K562 (cell line): ENCODE data around the gene SLC34A1. TPM values are rescaled to one million over a fixed set of nuclear protein-coding genes. Genes with fewer than 3 reads are reported as not detected.

Experiments
- CTCFL ChIP-seq: IDR thresholded peaks from 2 replicates; pipeline ENCODE4 v1.6.1; 2011; ENCODE audit warnings: borderline replicate concordance, low read depth, mild to moderate bottlenecking, moderate library complexity, low read length; ENCODE audit not compliant: insufficient read depth, poor library complexity, severe bottlenecking
- E2F1 ChIP-seq: sonication (generic); formaldehyde crosslinking; IDR thresholded peaks from 2 replicates; pipeline ENCODE4 v1.8.1; 2023; ENCODE audit warnings: mild to moderate bottlenecking, missing genetic modification reagents, moderate library complexity
- E2F6 ChIP-seq, 2 experiments: IDR thresholded peaks; 2 replicates each; pipeline ENCODE4 v1.6.1; 2011; ENCODE audit warnings: borderline replicate concordance in 1 of 2, control low read depth in 1 of 2, low read depth in 1 of 2, low read length in 1 of 2, mild to moderate bottlenecking in 1 of 2, mixed read lengths in 1 of 2, moderate library complexity in 1 of 2; ENCODE audit not compliant: insufficient read depth in 1 of 2, insufficient read length in 1 of 2, poor library complexity in 1 of 2, severe bottlenecking in 1 of 2; ENCODE audit errors: extremely low read depth in 1 of 2
- FOXP1 ChIP-seq: sonication (generic); formaldehyde crosslinking; IDR thresholded peaks from 2 replicates; pipeline ENCODE4 v1.8.0; 2022; ENCODE audit warnings: mild to moderate bottlenecking, missing genetic modification reagents
- GATA2 ChIP-seq: sonication (generic); formaldehyde crosslinking; IDR thresholded peaks from 2 replicates; pipeline ENCODE4 v1.4.0; 2020; ENCODE audit warnings: mild to moderate bottlenecking, missing genetic modification reagents
- GTF2E2 ChIP-seq: fragments of 200-800 bp; sonication (Bioruptor generic); IDR thresholded peaks from 2 replicates; pipeline ENCODE4 v1.6.1; 2016; ENCODE audit warnings: missing genetic modification characterization, missing compliant biosample characterization
- MAZ ChIP-seq, 2 experiments: fragments of 450-650 bp in 1 of 2; sonication (generic) in 1 of 2; formaldehyde crosslinking; IDR thresholded peaks in 1 of 2; conservative IDR thresholded peaks in 1 of 2; 2 replicates each; pipeline versions ENCODE4 v1.4.0 to v1.5.0; 2020; ENCODE audit warnings: mild to moderate bottlenecking in 1 of 2, missing genetic modification reagents in 1 of 2
- NCOR1 ChIP-seq: fragments of 450-650 bp; IDR thresholded peaks from 2 replicates; pipeline ENCODE4 v1.6.1; 2016; ENCODE audit warnings: mild to moderate bottlenecking, moderate library complexity
- NONO ChIP-seq, 2 experiments: fragments of 200-400 bp in 1 of 2; fragments of 450-650 bp in 1 of 2; formaldehyde crosslinking in 1 of 2; IDR thresholded peaks; 2 replicates each; pipeline ENCODE4 v1.6.1; 2017; ENCODE audit warnings: low read depth in 2 of 2, mild to moderate bottlenecking in 2 of 2, moderate library complexity in 2 of 2, low read length in 1 of 2
- PRDM10 ChIP-seq: fragments of 450-650 bp; IDR thresholded peaks from 2 replicates; pipeline ENCODE4 v1.6.1; 2018; ENCODE audit not compliant: partially characterized antibody
- TEAD4 ChIP-seq, 2 experiments: sonication (generic) in 1 of 2; formaldehyde crosslinking in 1 of 2; IDR thresholded peaks; 2 replicates each; pipeline versions ENCODE4 v1.6.1 to v1.8.0; 2012 to 2022; ENCODE audit warnings: borderline replicate concordance in 1 of 2, inconsistent platforms in 1 of 2, low read length in 1 of 2, mild to moderate bottlenecking in 1 of 2, missing genetic modification reagents in 1 of 2
- THRA ChIP-seq: fragments of 450-650 bp; IDR thresholded peaks from 2 replicates; pipeline ENCODE4 v1.6.1; 2017; ENCODE audit warnings: mild to moderate bottlenecking, moderate library complexity
- ZNF384 ChIP-seq: IDR thresholded peaks from 2 replicates; pipeline ENCODE4 v1.6.1; 2012; ENCODE audit warnings: low read depth, low read length, improper control_type of control experiment
- ZNF79 ChIP-seq: fragments of 250-450 bp; sonication (Bioruptor Pico); IDR thresholded peaks from 2 replicates; pipeline ENCODE4 v1.4.0; 2020; ENCODE audit warnings: low read depth, mild to moderate bottlenecking, moderate library complexity
- polyA plus RNA-seq, 8 experiments: library from polyadenylated mRNA; depleted of rRNA in 4 of 8; stranded (reverse) in 5 of 8; unstranded in 3 of 8; fragments of >200 nt; fragmentation: Nextera tagmentation in 2 of 8; fragmentation: Illumina TruSeq in 1 of 8; extraction: Ambion mirVana in 2 of 8; extraction: Trizol in 1 of 8; gene quantifications; 2 replicates each; pipeline versions ENCODE4 v1.2.1 to v1.2.3, GENCODE V29; 2011 to 2014; ENCODE audit warnings: inconsistent platforms in 1 of 8, missing spikeins in 1 of 8
- total RNA-seq, 7 experiments: library from RNA; depleted of rRNA in 6 of 7; stranded (reverse); fragments of >200 nt in 6 of 7; fragmentation: Illumina TruSeq in 2 of 7; extraction: Trizol in 2 of 7; gene quantifications; 2 replicates each; pipeline versions ENCODE4 v1.2.1 to v1.2.3, GENCODE V29; 2011 to 2021; ENCODE audit warnings: low replicate concordance in 1 of 7

Gene SLC34A1
- total and polyA plus RNA-seq, 9 of the 15 experiments (the other 6 are each of a cell fraction or from before 2014, with no cell fraction given) = not detected

GRCh38 chr5:177427211-177427822 is 43.1 kb downstream of the SLC34A1 start (continued):
- TF ChIP-seq CTCFL = no peak
- TF ChIP-seq TEAD4 (IDR thresholded peaks at IDR 0.05; ENCODE audit: low read length) = 0 out of 2 replicates have a peak, but pooled peaks have one; percentile 7
- peak; percentile 80; the same call in 1 of the 2 replicates for TF ChIP-seq TEAD4 (CRISPR knock-in tag; IDR thresholded peaks at IDR 0.05; ENCODE audit: borderline replicate concordance)
- no peak for TF ChIP-seq NCOR1
- TF ChIP-seq E2F6 (IDR thresholded peaks at IDR 0.05; ENCODE audit: borderline replicate concordance in 1 of 2, extremely low read depth in 1 of 2, insufficient read depth in 1 of 2, insufficient read length in 1 of 2, low read depth in 1 of 2, low read length in 1 of 2, poor library complexity in 1 of 2, severe bottlenecking in 1 of 2) = peak; percentile 48 to 74
- no peak for TF ChIP-seq GTF2E2 (tag)
- TF ChIP-seq THRA = no peak
- no peak for TF ChIP-seq NONO (IDR thresholded peaks at IDR 0.05; ENCODE audit: low read depth in 2 of 2, low read length in 1 of 2)
- TF ChIP-seq GATA2 (CRISPR knock-in tag) = peak; percentile 64
- TF ChIP-seq MAZ (CRISPR knock-in tag; conservative IDR thresholded peaks at IDR 0.05 in 1 of 2, IDR thresholded peaks at IDR 0.05 in 1 of 2) = 0 out of 4 replicates have a peak, but pooled peaks of 1 of the 2 experiments have one; percentile 2
- TF ChIP-seq ZNF384 = no peak
- no peak for TF ChIP-seq E2F1
- no peak for TF ChIP-seq PRDM10
- TF ChIP-seq FOXP1 (CRISPR knock-in tag) = peak; percentile 53; the same call in 1 of the 2 replicates
- TF ChIP-seq ZNF79 (CRISPR knock-in tag) = no peak
